Suprapubic skin (tissue), 4 donors: ENCODE measurements around the gene CCDC63.

Source experiments
- EP300 ChIP-seq: sonication (generic); formaldehyde crosslinking; IDR thresholded peaks from one replicate; pipeline ENCODE4 v1.6.1; 2017; ENCODE audit warnings: antibody characterized with exemption
- POLR2A ChIP-seq, 2 donors: fragments of 450-650 bp; IDR thresholded peaks; one replicate each; pipeline ENCODE4 v1.6.1; 2017; ENCODE audit warnings: antibody characterized with exemption in 2 of 2, mild to moderate bottlenecking in 2 of 2, moderate library complexity in 2 of 2
- POLR2AphosphoS5 ChIP-seq, 3 donors: sonication (generic); formaldehyde crosslinking; IDR thresholded peaks; one replicate each; pipeline ENCODE4 v1.6.1; 2017; ENCODE audit warnings: antibody characterized with exemption in 3 of 3
- TF ChIP-seq, protein P1 (sequence below), 2 donors: fragments of 200-600 bp in 1 of 2; fragments of 450-650 bp in 1 of 2; sonication (generic) in 1 of 2; IDR thresholded peaks; one replicate each; pipeline ENCODE4 v1.5.1; 2016 to 2019; ENCODE audit warnings: antibody characterized with exemption in 2 of 2, mild to moderate bottlenecking in 1 of 2, moderate library complexity in 1 of 2

DNA sequence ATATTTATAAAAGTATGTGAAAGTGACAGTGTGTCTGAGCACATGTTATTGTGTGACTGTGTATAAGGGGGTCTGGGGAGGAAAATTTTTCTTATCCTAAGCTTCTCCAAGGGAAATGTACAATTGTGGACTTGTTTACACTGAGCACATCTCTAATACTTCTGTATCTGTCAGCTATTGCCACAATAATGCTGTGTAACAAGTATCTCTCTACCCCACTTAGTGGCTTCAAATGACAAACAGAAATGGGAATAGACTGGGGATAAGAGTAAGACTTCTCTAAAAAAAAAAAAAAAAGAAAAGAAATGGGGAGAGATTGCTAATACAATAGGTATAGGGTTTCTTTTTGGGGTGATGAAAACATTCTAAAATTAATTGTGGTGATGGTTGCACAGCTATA lies 44.3 kb upstream of the CCDC63 start:
- TF ChIP-seq, protein P1, sequence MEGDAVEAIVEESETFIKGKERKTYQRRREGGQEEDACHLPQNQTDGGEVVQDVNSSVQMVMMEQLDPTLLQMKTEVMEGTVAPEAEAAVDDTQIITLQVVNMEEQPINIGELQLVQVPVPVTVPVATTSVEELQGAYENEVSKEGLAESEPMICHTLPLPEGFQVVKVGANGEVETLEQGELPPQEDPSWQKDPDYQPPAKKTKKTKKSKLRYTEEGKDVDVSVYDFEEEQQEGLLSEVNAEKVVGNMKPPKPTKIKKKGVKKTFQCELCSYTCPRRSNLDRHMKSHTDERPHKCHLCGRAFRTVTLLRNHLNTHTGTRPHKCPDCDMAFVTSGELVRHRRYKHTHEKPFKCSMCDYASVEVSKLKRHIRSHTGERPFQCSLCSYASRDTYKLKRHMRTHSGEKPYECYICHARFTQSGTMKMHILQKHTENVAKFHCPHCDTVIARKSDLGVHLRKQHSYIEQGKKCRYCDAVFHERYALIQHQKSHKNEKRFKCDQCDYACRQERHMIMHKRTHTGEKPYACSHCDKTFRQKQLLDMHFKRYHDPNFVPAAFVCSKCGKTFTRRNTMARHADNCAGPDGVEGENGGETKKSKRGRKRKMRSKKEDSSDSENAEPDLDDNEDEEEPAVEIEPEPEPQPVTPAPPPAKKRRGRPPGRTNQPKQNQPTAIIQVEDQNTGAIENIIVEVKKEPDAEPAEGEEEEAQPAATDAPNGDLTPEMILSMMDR (IDR thresholded peaks at IDR 0.05) = no peak
- TF ChIP-seq POLR2A (IDR thresholded peaks at IDR 0.05) (no peak), POLR2AphosphoS5 (IDR thresholded peaks at IDR 0.05) (no peak), EP300 (no peak)
